ENCODE results near the gene C1QTNF6.

The C1QTNF6 gene

DNA sequence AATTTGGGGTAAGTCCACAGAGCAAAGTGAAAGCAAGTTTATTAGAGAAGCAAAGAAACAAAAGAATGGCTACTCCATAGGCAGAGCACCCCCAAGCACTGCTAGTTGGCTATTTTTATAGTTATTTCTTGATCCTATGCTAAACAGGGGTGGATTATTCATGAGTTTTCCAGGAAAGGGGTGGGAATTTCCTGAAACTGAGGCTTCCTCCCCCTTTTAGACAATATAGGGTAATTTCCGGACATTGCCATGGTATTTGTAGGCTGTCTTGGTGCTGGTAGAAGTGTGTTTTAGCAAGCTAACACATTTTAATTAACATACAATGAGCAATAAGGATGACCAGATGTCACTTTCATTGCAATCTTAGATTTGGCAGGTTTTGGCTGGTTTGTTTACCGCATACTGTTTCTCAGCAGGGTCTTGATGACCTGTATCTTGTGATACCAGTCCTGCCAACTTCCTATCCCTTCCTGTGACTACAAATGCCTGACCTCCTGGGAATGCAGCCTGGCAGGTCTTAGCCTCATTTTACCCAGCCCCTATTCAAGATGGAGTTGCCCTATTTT lies 937 bp upstream of the C1QTNF6 start:
- no peak for DNase-seq

DNA sequence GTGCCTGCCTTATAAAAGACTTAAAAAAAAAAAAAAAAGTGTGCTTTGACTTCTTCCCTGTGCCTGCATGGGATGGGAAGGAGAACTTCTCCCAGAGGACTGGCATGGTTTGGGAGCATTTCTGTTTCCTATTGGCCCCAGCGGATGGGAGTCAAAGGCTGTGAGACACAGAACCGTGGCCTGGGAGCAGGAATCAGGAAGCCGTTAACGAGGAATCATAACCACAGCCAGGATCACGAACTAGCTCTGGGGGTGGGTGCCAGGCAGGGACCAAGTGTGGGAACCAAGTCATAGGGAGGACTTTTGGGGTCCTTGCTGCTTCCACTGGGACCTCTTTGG lies 526 bp downstream of the C1QTNF6 start:
- DNase-seq, result no peak

DNA sequence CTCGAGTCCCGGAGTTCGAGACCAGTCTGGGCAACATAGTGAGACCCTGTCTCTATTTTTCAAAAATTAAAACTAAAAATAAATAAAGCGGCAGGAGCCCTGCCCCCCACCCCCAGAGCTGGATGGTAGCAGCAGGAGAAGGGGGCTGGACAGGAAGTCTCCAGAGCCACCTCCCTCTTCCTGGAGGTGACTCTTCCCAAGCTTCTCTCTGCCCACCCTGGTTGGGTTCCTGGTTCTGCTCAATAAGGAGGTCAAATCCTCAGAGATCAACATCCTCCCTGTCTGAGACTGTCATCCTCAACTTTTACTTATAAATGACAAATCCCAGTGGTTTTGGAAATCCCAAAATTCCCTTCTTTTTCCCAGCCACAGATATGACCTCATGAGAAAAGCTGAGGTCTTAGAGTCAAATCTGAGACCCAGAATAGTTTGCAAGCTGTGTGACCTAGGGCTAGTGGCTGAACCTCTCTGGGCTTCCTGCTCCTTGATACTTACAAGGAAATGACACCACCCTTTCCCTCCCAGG lies 987 bp downstream of the C1QTNF6 start:
- no peak for DNase-seq

DNA sequence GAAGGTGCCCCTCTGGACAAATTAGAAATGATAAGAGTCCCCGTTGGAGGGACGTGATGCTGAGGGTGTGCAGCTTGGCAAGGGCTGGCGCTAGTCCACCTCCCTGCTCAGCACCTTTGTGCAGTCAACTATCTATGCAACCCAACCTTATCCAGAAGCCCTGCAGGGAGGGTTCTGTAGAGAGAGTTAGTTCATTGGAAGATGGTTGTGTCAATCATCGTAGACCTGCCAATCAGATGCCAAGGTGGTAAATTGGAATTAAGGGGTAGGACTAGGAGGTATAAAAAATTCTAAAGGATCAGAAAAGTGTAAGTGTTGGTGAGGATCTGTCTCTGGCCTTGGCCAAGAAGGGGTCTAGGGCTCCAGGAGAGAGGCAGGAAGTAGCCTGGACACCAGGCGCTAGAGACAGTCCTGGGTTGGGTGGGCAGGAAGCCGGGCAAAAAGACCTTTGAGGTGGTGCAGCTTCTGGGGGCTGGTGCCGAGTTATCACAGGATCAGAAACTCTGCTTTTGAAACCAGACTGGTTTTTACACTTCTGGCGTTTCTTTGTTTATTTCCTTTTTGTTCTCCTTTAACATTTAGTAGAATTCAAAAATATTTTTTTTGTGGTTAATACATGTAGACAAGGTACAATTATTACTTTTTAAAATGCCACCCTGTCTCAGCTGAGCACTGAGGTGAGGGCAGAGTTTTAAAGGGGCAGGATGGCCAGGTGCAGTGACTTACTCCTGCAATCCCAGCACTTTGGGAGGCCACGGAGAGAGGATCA lies 1.6 kb downstream of the C1QTNF6 start:
- no peak for DNase-seq

DNA sequence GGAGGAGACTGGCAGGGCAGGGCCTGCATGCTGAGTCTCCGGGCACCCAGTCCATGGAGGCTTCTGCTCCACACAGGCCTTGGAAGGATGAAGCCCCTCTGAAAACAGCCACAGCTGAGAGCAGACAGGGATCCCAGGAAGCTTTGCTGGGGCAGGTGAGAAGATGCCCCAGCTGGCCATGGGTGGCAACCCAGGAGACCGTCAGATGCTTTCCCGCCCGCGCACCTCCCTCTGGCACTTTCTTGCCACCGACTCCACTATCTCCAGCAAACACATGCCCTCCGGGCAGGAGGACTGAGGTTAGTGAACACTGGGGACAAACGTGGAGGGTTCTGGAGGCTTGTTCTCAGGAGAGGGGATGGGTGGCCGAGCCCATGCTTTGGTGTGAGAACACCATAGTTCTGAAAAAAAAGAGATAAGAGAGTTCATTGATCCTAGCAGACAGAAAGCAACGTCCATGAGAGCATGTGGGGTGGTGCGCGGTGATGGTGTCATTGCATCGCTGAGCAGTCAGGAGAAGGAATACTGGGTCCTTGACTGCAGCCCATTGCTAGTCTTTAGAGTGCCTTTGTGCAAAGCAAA lies 2.3 kb downstream of the C1QTNF6 start:
- no peak for DNase-seq

DNA sequence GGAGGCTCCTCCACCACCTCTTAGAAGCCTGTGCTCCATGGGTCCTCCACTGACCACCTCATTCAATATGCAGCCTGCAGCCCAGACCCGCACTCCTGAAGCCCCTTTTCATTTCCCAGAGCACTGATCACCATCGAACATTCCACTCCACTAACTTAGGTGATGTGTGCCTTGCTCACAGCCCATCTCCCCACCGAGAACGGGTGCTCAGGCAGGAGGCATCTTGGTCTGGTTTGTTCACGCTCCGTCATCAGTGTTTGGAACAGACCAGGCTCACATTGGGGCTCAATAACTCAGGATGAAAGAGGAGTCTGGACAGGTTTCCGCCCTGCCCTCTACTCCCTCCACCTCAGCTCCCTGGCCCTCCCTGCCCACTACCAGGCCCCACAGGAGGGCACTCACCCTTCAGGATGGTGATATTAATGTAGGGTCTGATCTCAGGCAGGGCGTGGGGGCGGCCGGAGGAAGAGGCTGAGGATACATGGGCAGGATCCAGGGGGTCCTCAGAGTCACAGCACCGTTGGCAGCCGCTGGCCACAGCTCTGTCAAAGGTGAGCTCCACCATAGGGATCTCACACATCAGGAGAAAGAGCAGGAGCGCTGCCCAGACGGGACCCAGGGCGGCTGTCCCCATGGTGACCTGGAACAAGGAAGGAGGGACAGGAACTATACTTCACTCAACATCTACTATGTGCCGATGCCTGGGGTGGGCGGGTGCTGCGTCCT lies 3.1 kb downstream of the C1QTNF6 start:
- DNase-seq, result no peak

DNA sequence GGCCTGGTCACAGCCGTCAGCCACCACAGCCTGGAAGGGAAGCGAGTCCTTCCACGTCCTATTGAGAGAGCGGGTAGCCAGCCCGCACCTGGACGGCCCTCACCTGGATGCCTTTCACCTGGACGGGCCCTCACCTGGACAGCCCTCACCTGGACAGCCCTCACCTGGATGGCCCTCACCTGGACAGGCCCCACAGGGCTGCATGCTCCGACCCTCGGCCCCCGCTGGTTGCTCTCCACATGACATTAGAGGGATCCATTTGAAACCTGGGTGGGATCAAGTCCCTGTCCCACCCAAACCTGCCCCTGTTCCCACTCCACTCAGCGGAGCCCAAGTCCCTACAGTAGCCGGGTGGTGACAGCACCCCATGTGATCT lies 3.7 kb downstream of the C1QTNF6 start:
- no peak for DNase-seq

DNA sequence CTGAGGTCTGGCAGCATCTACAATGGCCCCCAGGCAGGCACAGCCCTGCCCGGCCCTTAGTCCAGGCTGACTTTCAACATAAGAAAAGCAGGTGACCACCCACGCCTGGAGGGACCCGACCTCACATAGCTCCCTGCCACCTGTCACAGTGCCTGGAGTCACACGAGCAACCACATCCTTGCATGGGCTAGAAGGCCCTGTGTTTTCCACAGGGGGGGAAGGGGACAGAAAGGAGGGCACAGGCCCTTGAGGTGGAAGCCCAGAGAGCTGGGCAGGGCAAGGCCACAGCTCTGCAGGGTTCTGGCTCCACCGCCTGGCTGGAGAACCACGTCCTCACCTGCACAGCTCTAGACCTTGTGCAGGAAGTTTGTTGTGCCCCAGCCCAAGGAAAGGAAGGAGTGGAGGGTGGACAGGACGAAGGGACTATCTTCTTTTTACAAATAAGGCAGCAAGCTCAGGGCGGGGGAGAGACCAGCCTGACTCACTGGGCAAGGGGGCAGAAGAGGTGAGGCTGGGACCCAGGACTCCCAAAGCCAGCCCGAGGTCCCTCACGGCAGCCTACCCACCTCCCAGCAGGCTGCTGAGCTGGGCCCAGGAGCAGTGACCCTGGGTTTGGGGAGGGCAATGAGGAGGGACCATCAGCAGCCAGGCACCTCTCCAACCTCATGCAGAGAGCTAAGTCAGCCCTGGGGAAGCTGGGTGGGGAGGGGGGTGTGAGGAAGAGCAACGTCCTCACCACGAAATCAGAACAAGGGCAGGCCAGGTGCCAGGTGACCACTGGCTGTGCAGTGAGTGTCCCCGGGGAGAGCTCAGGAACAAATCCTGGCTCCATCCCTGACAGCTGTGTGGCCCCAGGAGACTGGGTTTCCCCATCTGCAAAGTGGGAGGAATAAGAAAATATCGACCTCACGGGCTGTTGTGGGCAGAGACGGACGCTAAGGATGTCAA lies 4.3 kb downstream of the C1QTNF6 start:
- DNase-seq, result no peak

DNA sequence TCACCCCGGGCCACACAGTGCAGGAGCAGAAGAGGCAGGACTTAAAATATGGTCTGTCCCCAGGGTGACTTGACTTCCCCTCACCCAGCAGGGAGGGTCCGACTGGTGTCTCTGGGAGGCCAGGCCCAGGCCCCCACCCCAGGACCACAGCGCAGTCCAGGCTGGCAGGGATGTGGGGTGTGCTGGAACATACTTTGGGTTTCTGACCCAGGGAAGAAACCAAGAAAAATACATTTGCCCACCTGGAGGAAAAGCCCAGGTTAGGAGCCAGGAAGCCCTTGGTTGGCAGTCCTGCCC lies 5.2 kb downstream of the C1QTNF6 start:
- DNase-seq, result no peak

DNA sequence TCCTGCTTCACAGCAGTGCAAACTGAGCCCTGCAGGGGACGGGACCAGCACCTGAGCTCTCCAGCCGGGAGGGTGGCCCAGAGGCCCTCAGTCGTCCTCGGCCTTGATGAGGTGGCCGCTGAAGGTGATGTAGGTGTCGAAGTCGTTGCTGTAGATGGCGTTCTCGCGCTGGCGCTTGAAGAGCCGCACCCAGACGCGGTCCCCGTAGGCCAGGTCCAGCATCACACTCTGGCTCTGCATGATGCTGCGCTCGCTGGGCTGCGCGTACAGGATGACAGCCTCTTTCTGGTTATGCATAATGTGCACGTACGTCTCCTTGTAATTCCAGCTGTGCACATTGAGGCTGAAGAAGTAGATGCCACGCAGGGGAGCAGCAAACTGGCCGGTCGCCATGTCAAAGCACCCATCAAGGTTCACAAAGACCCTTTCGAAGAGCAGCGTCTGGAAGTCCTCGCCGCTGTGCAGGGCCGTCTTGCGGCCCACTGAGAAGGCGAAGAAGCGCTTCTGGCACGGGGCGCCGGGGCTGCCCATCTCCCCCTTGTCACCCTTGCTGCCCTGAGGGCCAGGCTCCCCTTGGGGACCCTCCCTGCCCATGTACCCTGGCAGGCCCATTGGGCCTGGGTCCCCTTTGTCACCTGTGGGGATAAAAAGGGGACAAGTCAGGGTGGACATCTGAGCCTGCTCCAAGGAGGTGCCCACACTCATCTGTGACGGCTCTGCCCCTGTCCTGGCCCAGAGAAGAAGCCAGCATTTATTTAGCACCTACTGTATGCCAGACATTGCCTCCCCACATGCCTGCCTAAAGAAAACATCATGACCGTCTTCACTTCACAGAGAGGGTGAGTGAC lies 5.7 kb downstream of the C1QTNF6 start:
- DNase-seq, result no peak

DNA sequence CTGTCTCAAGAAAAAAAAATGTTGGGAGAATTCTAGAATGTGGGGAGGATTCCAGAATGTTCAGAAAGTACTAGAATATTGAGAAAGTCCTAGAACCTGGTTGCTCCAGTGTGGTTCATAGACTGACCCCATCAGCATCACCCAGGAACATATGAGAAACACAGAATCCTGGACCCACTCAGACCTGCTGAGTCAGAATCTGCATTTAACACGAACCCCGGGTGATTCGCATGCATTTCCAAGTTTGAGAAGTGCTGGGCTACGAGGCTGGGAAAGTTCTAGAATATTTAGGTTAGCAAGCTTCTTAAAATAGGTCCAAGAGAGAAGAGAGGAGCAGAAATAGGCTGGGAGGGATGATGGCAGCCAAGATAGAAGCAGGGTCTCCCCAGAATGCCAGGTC lies 6.4 kb downstream of the C1QTNF6 start:
- no peak for DNase-seq

DNA sequence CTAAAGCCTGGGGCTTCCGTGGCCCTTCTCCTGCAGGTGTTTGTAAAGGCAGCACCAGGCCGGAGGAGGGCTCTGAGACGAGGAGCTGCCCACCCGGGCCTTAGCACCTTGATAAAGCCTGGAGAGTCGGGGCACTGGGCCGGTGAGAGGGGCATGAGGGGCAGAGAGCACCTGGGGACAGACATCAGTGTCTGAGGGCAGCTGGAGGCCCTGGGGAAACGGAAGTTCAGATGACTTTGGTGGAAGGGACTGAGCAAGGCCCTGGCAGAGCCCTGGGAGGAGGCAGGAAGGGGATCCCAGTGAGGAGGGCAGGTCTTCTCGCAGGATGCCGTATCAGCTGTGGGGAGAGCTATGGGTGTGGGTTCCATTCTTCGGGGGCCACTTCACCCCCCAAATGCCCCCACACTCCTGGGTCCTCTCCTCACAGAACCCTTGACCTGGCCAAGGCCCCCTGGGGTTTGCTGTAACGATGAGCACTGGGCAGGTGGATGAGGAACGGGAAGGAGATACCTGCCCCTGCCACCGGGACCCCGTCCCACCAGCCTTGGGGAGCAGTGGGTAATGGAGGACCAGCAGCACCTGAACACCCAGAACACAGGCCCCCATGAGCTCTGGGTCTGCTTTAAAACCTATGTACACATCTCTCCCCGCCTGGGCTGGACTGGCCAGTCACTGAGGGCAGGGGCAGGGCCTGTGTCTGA lies 7.4 kb downstream of the C1QTNF6 start:
- no peak for DNase-seq

DNA sequence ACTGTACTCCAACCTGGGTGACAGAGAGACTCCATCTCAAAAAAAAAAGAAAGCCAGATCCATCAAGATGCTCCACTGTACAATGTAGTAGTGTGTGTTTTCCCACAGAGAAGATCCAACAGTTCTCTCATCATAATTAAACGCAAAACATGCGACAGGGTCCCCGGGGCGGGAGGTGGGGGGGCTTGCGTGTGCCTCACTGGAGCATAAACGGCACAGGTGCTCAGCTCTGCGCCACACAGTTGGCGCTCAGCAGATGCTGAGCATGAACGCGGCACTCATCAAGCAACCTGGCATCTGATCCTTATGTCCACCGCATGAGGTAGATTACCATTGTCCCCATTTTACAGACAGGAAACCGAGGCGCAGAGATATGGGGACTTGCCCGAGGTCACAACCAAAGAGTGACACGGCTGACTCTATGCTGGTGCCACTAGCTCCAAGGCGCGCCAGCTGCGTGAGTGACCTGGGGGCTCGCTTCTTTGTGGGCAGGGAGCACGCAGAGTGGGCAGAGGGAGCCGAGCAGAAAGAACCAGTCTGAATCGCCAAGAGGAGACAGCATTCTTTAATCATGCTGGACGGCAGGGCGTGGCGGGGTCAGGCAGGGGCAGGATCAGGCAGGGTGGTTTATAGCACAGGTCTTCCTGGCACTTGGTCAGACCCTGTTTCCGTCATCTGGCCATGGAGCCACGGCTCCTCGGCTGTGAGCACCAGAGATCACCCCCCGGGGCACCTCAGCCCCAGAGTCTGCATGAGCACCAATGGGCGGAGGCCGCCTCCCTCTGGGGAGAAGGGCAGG lies 8.2 kb downstream of the C1QTNF6 start:
- DNase-seq, result no peak

DNA sequence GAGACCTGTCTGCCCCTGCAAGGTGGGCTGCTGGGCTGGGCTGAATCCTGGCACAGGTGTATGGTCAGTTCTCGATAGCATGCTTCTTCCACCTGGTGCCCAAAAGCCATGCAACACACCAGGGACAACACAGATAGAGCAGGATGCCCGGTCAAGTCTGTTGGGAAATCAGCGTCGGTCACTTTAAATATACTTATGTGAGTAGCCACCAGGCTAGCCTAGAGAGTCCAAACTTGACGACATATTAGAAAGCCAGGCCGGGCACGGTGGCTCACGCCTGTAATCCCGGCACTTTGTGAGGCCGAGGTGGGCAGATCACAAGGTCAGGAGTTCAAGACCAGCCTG lies 8.9 kb downstream of the C1QTNF6 start:
- no peak for DNase-seq

DNA sequence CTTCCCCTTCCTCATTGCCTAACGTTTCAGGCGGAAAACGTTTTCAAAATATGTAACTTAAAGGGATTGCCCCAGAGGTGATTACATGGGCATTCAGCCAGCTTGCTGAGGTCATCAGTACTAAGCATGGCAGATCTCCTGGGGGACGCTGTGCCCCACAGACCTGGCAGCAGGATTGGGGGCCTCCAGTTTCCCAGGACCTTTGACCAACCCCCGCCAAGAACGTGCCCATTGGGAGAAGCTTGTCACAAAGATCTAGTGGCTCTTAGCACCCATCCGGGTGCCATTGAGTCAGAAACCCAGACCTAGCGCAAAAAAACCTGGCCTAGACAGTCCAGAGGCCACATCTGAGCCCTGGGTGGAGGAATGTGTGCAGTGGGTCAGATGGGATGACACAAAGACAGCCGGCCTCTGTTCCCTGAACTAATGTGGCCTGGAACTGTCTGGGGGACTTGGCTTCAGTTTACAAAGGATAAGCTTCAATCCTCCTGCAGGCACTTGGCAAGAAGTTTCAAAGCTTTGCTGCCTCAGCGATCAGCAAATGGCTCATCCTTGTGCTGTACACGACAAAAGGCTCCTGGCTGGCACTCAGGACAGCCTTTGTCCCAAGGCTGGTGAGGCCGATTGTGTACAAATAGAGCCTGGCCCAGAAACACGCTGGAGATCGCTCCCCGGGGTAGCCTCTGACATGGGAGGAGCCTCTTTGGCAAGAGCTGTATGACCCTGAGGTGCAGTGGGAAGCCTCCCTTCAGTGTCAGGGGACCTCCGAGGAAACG lies 9.5 kb downstream of the C1QTNF6 start:
- no peak for DNase-seq

DNA sequence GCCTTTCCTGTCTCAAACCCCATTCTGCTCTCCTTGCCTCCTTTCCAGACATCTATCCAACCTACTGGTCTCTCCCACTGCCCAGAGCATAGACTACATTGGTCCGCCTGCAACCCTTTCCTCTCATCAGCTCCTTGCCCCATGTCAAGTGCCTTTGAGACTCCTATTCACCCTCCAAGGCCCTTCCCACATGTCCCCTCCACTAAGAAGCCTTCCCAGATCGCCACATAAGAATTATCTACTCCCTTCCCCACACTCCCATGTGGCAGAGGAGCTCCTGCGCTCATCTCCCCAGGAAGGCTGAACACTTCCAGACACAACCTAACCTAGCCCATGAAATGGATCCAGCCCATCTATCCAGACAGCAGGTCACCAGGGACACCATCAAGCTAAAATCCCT lies 10.3 kb downstream of the C1QTNF6 start:
- no peak for DNase-seq

DNA sequence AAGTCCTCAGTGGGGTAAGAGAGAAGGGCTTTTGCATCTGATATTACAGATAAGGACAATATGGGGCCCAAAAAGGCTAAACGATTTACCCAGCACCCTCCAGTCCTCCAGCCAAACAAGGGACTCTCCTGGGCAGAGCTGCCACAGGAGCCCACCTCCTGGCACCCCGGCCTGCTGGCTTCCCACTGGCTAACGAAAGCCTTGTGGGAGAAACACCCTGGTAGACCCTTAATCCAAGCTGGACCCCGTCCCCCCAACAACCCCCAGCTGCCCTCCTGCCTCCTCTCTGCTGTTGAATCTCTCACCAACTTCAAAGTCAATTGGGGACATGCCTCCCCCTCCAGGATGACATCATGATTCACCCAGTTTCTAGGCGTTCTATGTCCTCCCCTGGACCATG lies 10.8 kb downstream of the C1QTNF6 start:
- no peak for DNase-seq

DNA sequence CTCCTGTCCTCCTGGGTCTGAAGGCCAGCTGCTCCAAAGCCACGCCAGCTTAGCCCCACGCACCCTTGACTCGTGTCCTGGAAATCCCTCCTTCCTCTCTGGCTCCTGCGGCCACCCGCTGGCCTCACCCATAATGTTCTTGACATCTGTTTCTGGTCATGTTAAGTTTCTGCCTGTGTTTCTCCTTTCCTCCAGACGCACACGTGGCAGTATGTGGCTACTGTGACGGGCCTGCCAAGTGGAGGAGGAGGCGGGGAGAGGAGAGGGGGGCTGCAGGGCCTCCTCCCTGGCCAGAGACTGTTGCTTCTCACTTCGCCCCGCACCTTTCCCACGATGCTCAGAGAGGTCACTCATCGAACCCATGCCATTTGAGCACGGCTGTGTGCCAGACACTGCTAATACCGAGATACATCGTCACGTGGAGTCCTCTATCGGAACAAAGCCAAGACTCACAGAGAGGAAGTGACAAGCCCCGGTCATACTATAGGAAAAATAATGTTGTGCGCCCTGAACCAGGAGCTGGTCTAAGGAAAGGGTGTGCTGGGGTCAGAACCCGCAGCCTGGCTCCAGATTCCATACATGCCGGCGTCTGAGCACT lies 11.5 kb downstream of the C1QTNF6 start:
- DNase-seq, result no peak
